ENCODE measurements around the gene RFLNA.

DNA sequence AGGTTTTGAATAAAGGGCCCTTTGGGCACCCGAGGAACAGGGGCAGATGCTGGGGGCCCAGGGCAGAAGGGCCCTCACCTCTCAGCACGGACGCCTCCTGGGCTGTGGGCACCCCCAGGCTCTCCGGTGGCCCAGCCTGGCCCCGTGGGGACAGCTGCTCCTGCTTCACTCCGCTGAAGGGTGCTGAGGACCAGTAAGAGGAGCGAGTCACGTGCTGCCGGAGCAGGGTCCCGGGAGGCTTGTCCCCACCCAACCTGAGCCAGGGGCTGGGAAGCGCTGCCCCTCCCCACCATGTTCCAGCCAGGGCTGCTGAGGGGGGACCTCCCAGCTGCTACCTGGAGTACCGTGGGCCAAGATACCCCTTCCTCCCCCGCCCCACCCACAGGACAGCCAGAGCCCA lies 59.5 kb downstream of the RFLNA start:
- TF ChIP-seq, protein P1, sequence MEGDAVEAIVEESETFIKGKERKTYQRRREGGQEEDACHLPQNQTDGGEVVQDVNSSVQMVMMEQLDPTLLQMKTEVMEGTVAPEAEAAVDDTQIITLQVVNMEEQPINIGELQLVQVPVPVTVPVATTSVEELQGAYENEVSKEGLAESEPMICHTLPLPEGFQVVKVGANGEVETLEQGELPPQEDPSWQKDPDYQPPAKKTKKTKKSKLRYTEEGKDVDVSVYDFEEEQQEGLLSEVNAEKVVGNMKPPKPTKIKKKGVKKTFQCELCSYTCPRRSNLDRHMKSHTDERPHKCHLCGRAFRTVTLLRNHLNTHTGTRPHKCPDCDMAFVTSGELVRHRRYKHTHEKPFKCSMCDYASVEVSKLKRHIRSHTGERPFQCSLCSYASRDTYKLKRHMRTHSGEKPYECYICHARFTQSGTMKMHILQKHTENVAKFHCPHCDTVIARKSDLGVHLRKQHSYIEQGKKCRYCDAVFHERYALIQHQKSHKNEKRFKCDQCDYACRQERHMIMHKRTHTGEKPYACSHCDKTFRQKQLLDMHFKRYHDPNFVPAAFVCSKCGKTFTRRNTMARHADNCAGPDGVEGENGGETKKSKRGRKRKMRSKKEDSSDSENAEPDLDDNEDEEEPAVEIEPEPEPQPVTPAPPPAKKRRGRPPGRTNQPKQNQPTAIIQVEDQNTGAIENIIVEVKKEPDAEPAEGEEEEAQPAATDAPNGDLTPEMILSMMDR (conservative IDR thresholded peaks at IDR 0.05 in 1 of 2, IDR thresholded peaks at IDR 0.05 in 1 of 2; ENCODE audit: extremely low read depth in 1 of 2, insufficient read depth in 1 of 2, low read depth in 1 of 2, low read length in 2 of 2): no peak
- TF ChIP-seq EZH2 (IDR thresholded peaks at IDR 0.05; ENCODE audit: borderline replicate concordance, low read length): no peak
